NOMO-1 treated with DMSO at 0.1 percent for 48 hours (cell line): ENCODE data around the gene CDK5RAP2.
"Not testable (repeated sequence)": the region's sequence is repeated elsewhere in the genome, so short reads cannot be mapped to it uniquely, and the experiment has no call there.

Source experiments
- DNase-seq: peaks from one replicate; lab custom pipeline; 2025; ENCODE audit not compliant: unreplicated experiment; lab: John Stamatoyannopoulos, UW

CDK5RAP2 gene

DNA sequence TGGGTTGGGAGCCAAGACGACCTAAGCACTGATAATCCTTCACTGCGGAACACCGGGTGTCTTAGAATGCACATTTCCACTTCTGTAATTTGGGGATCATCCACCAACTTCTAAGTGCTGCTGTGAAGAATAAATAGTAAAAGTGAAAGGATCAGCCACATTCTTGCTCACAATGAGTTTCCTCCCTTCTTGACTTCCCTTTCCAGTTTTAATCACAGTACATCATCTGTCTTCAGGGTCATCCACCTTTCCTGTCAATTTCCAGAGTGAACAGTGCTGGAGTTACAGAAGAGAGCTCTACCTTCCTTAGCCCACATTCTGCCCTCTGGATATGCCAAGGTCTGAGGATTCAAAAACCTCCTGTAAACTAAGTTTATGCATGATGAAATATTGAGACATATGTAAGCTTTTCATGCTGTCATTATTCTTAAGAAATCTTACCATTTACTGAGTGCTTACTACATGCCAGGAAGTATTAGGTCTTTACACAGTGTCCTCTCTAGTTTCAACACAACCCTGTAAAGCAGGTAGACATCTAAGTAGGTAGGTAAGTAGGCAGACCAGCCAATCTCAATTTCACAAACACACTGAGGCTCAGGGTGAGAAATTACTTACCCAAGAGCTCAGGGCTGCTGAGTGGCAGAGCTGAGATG lies 105.2 kb downstream of the CDK5RAP2 start:
- DNase-seq = no peak

DNA sequence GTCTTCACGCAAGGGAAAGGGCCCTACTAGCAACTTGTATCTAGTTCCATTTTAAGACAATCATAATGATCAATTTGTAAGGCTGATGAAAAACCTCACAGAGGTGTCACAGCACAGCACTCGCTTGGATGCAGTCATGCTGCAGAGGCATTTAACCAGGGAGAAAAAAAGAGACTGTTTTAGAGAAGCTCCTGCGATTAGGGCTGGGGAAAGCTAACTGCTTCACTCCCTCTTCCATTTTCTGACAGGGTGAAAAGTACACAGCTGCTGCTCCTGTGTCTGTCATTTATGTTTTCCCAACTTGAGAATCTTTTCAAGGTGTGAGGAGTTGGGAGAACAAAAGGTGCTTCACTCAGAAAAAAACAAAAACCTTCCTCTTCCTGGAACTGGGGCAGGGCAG lies 106.4 kb downstream of the CDK5RAP2 start:
- no peak for DNase-seq

DNA sequence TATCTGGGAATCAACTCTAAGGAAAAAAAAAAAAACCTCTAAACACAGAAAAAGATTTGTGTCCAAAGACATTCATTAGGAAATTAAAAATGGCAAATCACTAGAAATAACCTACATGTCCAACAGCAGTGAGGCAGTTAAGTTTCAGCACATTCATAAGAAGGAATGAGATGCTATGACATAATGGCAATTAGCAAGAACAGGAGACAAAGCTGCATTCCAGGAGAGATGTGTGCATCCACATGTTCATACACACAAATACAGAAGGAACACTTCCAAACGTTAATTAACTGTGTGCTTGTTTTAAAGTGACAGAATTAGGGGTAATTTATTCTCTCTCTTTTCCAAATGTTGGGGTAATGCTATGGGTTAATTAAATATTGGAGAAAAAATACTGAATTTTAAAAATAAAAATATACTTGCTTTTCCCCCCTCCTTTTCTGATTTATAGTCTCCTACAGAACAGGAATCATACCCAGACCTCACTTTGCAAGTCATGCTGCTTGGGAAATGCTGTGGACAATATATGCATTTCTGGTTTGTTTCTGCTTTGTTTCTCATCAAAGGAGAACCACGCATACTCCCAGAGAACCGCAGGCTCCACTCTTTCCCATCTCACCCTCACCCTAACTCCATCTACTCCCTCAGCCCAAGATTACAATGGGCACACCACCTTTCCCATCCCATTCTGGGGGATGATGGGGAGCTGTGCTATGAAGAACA lies 114.1 kb downstream of the CDK5RAP2 start:
- DNase-seq = no peak

DNA sequence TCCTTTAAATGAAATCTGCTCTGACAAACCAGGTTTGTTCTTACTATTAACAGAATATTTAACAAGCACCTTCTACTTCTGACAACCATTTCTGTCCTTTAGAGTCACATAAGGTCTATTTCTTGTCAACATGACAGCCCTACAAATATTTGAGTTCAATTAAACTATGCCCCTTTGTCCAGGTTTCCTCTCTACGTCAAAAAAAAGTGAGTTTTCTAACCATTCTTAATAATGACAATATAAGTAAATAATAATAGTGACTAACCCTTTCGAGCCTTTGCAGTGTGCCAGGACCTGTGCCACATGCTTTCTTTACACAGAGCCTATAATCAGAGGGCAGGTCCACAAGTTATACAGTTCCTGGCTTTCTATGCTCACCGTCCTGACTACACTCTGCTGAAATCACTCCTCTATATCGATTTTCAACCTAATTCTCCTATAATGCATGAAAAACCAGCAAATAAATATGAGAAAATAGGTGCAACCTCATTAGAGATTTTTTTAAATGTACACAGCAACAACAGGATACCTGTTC lies 115.0 kb downstream of the CDK5RAP2 start:
- no peak for DNase-seq

DNA sequence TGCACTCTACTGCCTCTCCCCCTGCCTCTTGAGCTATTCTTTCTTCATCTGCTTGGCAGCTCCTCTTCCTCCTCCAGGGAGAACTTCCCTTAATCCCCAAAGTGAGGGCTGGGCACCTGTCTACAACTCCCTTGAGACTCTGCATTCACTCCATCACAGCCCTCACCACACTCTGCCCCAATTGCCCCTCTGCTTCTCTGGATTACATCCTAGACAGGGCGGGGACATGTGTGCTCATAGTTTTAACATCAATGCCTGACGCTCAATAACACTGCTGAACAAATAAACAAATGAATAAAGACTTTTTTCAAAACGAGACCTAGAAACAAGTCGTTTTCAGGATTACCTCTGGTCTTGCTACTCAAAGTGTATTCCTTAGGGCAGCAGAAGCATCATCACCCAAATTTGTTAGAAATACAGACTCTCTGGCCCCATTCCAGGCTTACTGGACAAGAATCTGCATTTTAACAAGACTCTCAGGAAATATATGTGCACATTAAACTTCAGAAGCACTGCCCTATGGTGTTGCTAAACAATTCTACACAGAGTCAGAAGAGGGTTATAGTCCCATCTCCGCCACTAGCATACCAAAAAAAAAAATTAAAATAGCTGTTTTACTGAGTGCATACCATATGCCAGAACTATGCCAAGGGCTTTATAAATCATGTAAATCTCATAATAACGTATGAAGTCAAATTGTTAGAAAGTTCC lies 115.6 kb downstream of the CDK5RAP2 start:
- DNase-seq = no peak

DNA sequence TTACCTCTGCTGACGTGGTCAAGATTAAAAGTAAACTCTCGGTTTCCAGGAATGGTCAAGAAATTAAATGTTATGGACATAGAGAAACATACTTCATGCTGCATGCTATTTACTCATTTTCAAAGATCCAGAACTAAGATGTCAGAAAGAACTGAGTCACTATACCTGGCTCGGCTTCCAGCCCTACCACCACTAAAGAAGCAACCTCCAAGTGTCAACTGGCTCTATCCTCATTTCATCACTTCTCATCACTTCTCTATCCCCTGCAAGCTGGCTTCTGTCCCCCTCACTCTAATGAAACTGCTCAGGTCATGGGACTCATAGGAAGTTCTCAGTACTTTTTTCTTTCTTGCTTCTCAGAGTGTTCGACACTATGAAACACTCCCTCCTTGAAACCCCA lies 116.2 kb downstream of the CDK5RAP2 start:
- DNase-seq = no peak

DNA sequence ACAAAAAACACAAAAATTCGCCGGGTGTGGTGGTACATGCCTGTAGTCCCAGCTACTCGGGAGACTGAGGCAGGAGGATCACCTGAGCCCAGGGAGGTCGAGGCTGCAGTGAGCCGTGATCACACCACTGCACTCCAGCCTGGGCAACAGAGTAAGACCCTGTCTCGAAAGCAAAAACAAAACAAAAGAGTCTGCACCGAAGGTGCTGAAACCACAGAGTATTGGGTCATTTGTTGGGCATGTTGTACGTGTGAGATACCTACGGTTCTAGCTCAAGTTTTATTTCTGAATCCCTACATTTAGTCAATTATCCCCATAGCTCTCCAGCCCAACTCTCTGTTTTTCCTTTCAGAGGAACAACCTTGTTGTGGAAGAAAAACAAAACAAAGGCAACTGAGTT lies 118.3 kb downstream of the CDK5RAP2 start:
- not testable (repeated sequence) for DNase-seq

DNA sequence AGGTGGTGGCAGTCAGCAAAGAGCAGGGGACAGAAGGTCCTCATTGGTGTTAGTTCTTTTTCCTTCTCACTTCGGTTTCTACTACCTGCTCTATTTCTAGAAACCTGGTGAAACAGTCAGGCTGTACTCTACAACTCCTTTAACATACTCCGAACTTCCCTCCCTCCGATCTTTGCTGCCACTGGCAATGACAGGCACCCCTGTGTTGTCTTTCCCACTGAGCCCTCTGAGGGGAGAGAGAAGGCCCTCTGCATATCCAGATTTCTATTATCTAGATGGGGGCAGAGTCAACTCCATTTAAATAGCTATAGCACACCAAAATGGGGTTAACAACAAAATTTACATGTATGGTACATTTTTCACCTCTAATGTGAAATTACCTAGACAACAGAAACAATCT lies 123.7 kb downstream of the CDK5RAP2 start:
- DNase-seq = no peak

DNA sequence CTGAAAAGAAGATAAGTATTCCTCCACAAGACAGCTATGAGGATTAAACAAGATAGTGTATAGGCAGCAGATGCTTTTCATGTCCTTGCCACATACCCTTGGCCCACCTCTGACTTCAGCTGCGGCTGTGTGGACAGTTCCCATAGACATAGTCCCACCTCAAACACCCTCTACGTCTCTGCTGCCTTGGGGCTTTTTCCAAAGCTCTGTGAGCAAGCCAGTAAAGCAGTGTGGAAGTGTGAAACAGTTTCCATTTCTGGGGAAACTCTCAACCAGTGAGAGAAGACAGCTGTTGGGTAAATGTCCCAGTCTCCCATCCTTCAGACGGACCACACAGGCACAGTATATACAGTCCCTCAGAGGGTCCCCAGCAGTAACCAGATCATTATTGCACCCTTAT lies 125.5 kb downstream of the CDK5RAP2 start:
- no peak for DNase-seq

DNA sequence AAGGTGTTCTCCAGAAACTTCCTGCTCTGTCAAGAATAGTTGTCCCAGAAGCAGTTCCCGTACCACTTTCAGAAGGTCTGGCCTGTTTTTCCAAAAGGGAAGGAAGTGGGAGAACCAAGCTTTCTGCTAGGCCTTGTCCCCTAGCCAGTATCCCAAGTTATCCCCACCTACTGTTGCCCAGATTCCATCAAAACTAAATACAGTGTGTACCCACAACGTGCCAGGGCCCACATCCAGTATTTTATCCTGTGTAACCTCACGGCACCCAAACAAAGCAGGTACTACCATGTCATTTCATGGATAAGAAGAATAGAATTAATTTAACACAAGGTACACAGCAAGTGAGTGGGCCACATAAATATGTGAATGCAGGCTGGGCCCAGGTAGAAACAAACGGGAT lies 126.2 kb downstream of the CDK5RAP2 start:
- no peak for DNase-seq

DNA sequence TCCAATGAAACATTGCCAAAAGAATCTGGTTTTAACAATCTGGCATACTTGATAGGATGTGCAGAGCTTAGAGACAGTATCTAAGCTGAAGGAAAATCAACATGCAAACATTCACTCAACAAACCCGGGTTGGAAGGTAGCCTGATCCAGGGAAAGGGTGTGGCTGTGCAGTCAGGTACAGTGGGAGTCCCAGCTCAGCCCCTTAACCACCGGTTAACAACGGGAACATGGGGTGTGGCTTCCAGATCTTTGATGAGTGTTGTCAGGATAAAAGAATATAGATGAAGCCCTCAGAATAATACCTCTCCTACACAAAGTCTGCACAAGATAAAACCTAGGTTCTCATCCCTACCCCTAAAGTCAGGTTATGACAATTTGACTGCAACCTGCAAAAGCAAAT lies 127.3 kb downstream of the CDK5RAP2 start:
- DNase-seq = no peak

DNA sequence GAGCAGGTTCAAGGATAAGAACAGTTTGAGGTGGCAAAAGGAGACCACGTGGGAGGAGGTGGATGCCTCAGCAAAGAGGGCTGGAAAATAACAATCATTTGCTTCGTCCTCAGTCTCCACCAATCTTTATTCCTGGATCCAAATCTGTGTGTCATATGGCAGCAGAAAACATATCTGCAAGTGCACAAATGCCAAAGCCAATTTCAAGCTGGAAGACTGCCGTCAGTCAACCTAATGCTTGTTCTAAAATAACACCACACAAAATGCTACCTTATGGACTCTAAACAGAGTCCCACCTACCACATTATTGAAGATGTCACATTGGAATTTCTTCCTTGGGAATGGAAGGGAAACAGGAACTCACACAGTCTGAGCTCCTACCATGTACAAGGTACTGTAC lies 129.1 kb downstream of the CDK5RAP2 start:
- DNase-seq = no peak

DNA sequence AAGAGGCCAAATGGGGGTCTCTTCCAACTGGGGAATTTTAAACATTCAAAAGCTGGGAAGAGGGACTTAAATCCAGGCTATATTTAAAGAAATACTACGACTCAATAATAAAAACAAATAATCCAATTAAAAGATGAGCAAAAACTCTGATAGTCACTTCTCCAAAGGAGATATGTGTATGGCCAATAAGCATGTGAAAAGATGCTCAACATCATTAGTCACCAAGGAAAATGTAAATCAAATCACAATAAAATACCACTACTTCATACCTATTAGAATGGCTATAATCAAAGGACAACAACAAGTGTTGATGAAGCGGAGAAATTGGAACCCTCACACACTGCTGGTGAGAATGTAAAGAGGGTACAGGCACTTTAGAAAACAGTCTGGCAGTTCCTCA lies 130.4 kb downstream of the CDK5RAP2 start:
- no peak for DNase-seq

DNA sequence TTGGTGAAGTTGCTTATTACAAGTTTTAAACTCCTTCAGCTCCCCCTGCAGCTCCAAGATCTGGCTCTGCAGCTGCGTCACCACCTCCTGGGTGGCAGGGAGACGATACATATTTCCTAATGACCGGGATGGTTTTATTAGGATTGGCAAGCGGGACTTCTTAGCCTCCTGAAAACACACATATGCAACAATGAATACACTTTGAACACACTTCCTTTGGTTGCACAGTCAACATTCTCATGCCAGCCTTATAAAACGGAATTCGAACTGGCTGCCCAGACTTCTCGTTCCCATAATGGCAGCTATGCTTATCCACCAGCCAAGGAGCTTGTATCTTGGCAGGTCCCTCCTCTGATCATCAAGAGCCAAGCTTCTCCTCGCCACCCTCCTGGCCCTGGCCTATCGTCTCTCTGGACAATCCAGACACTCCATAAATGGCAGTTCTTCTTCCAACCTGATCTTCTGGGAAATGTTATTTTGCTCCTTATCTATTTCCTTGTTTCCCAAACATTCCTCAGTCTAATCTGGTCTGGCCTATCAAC lies 131.9 kb downstream of the CDK5RAP2 start:
- no peak for DNase-seq

DNA sequence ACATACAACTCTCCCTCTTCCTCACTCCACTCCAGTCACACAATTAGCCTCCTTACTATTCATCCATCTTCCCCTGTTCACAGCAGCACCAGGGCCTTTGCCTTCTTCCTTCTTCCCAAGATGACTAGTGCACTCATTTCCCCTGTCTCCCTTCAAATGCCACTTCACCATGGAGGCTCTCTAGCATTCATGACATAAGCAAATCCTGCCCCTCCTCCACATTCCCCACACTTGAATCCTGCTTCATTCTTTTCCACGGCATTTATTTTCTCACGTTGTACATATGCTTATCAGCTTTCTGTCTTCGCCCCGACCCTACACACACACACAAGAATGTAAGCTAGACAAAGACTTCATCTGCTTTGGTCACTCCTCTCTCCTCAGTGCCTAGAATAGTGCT lies 133.3 kb downstream of the CDK5RAP2 start:
- DNase-seq = no peak

DNA sequence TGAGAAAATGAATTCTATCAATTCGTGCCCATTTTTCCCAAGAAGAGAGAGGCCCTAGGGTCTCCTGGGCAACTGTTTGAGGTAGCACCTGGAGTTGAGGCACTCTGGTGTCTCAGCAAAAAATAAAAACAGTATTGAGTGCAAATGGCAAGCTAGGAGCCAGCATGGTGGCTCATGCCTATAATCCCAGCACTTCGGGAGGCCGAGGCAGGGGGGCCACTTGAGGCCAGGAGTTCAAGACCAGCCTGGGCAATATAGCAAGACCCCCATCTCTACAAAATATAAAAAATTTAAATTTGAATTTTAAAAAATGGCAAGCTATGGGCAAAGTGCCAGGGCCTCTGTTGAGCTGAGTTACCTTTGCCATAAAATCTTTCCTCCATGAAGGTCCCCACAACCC lies 136.0 kb downstream of the CDK5RAP2 start:
- no peak for DNase-seq

DNA sequence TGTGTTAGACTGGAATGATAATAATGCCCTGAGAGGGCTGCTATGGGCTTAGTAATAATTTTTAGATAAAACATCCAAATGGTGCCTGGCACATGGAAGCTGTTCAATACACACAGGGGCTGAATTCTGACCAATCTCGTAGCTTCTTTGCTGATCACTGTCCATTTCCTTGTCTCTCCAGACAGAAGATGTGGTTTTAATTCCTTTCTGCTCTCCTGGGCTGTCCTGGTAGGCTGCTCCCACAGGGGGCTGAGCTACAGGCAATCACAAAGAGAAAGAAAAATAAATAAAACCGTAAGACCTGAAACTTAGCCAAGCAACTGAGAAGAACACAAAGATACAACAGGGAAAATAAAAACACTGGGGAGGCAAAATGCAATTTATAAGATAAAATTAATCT lies 136.5 kb downstream of the CDK5RAP2 start:
- DNase-seq = no peak

DNA sequence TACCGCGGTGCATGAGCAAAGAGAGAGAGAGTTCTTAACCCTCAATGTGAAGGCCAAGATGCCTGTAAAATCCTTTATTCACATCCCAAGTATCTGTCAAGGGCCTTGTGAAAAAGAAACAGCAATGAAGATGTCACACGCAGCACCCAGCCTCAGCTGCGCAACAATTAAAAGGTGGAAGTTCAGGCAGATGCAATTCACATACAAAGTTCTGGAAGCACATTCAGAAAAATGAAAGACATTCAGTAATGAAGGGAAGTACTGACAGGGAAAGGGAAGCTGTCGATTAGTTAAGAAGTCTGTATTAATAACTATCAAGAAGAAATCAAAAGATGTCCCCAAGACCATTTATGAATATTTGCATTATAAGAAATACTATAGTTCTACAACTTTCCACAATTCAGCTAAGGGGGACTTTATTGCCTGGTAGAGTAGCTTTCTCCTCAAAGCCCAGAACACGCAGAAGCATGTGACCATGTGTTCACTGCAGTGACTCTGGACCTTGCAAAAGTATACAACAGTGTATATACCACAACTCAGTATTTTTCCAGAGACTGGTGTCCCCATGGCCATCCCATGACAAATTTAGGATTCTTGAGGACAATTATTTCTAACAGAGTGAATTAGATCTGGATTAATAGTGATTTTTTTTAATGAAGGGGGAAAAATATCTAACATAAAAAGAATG lies 137.5 kb downstream of the CDK5RAP2 start:
- no peak for DNase-seq

DNA sequence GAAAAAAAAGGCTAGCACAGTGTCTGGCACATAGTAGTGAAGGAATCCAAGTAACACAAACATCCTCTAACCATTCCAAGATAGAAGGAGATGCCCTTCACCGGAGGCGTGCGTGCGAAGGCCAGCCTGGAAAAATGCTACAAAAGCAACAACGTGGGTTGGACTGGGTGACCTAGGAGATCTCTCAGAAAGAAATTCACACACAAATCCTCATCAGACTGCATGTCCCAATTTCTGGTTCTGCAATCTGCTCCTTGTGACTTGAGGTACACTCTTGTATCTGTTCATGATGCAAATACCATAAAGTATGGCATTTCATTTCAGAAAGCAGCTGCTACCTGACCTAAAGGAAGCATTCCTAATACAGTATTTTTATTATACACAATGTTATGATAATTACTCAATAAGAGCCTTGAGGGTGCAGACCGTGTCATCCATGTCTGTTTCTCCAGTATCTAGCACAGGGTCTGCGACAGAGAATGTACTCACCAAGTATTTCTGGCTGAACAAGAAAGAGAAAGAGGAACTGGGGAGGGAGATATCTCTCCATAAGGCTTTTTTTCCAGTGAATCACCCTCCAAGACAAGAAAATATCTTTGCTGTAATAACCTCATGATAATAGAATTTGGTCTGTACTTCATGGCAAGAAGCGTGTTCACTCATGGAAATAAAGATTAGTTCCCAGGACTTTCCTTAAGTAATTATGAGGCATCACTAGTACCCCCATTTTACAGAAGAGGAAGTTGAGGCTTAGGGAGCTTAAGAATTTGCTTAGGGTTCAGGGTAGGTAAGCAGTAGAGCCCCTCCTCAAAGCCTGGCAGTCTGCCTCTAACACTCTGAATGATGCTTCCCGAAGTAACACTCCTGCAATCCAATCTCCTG lies 138.3 kb downstream of the CDK5RAP2 start:
- no peak for DNase-seq

DNA sequence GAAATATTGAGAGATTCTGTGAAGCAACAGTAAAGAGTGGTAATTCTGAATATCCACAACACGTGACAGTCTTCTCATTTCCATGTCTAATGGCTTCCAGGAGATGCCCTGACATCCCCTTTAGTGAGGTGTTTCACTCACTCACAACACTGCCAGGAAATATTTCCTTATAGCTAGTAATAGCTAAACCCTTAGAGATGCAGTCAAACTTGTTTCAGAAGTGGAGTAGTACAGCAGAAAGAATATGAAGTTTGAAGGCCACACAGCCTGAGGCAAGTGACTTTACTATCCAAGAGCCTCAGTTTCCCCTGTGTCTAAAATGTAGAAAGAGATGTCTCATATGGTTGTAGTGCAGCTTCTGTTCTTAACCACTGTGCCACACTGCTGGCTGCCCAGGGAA lies 139.2 kb downstream of the CDK5RAP2 start:
- no peak for DNase-seq
